Tibial nerve (tissue), 4 donors: ENCODE results near the gene CNTN5. TPM values are rescaled to one million over a fixed set of nuclear protein-coding genes. Genes with fewer than 3 reads are reported as not detected.

ENCODE experiments used
- DNase-seq, 2 donors: peaks; one replicate each; pipeline ENCODE4 v3.0.0-alpha.2; 2019; ENCODE audit warnings: low spot score in 2 of 2
- H3K27ac ChIP-seq, 4 donors: fragments of 200-600 bp; sonication (generic) in 3 of 4; one replicate each; pipeline ENCODE4 v1.5.1; 2017 to 2019; ENCODE audit warnings: mild to moderate bottlenecking in 1 of 4
- H3K27me3 ChIP-seq, 2 donors: fragments of 200-600 bp; sonication (generic) in 1 of 2; one replicate each; pipeline versions ENCODE4 v1.5.1 to v1.6.0; 2017 to 2019
- H3K36me3 ChIP-seq, 3 donors: fragments of 200-600 bp; sonication (generic); one replicate each; pipeline ENCODE4 v1.5.1; 2018 to 2019
- H3K4me1 ChIP-seq, 4 donors: fragments of 200-600 bp; sonication (generic) in 3 of 4; one replicate each; pipeline ENCODE4 v1.5.1; 2017 to 2019
- H3K4me3 ChIP-seq, 4 donors: fragments of 200-600 bp; sonication (generic) in 3 of 4; one replicate each; pipeline ENCODE4 v1.5.1; 2017 to 2019; ENCODE audit warnings: mild to moderate bottlenecking in 1 of 4, moderate library complexity in 1 of 4
- H3K9me3 ChIP-seq, 4 donors: fragments of 200-600 bp; sonication (generic) in 3 of 4; one replicate each; pipeline ENCODE4 v1.5.1; 2017 to 2019
- CTCF ChIP-seq, 5 experiments: fragments of 200-600 bp in 3 of 5; fragments of 450-650 bp in 2 of 5; sonication (generic) in 3 of 5; IDR thresholded peaks; one replicate each; pipeline ENCODE4 v1.5.1; 2016 to 2019; ENCODE audit warnings: antibody characterized with exemption in 5 of 5, mild to moderate bottlenecking in 3 of 5, moderate library complexity in 2 of 5
- EP300 ChIP-seq, 2 donors: sonication (generic); formaldehyde crosslinking; IDR thresholded peaks; one replicate each; pipeline ENCODE4 v1.6.1; 2017; ENCODE audit warnings: antibody characterized with exemption in 2 of 2, mild to moderate bottlenecking in 1 of 2
- POLR2A ChIP-seq, 2 donors: fragments of 450-650 bp; IDR thresholded peaks; one replicate each; pipeline ENCODE4 v1.6.1; 2017; ENCODE audit warnings: antibody characterized with exemption in 2 of 2, mild to moderate bottlenecking in 2 of 2, moderate library complexity in 2 of 2
- WGBS, 2 donors: methylation state at CpG; one replicate each; pipeline ENCODE4 v1.1.5; 2018; 5-methylcytosine and 5-hydroxymethylcytosine counted together
- total RNA-seq, 4 donors: library from RNA; depleted of rRNA; stranded (reverse); fragments of >200 nt; gene quantifications; one replicate each; pipeline ENCODE4 v1.1.0, GENCODE V29; 2016

The CNTN5 gene
- total RNA-seq, 4 donors from 2014 or later: under 0.01 to 0.22 TPM; not detected in 2

DNA sequence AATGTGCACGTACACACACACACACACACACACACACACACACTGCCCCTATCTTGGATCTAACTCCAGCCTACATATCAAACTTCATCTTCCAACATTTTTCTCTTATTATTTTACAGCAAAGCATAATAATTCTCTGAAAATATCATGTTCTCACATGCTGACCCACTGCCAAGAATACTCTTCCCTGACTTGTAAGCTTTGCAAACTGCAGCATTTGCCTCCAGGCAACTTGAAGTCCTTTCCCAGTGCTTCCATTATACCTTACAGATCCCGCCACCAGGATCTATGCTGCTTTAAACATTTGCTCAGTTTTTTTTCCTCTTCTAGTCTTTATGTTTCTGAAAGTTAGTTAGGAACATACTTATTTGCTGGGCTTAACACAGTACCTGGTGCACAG, 1183.0 kb downstream of the CNTN5 start:
- Histone ChIP-seq H3K4me3 (no peak overlapping the region), H3K9me3 (no peaks in the 10 kb centered on the region), H3K27ac (no peak overlapping the region), H3K4me1 (no peaks in the 10 kb centered on the region), H3K36me3 (no peaks in the 10 kb centered on the region), H3K27me3 (no peaks in the 10 kb centered on the region)
- no peak for TF ChIP-seq POLR2A (IDR thresholded peaks at IDR 0.05)
- TF ChIP-seq CTCF (IDR thresholded peaks at IDR 0.05): no peak
- TF ChIP-seq EP300 (IDR thresholded peaks at IDR 0.05): no peak
- no peak for DNase-seq
- 74 to 89% methylated on average over 2 of the region's 2 CpGs for WGBS, 2 donors

- Histone ChIP-seq H3K27me3 (no peaks in the 10 kb centered on the region), H3K36me3 (no peaks in the 10 kb centered on the region), H3K4me1 (no peaks in the 10 kb centered on the region), H3K4me3 (no peak overlapping the region), H3K27ac (no peak overlapping the region), H3K9me3 (no peaks in the 10 kb centered on the region)
- TF ChIP-seq CTCF (IDR thresholded peaks at IDR 0.05): no peak
- TF ChIP-seq EP300 (IDR thresholded peaks at IDR 0.05): no peak
- no peak for TF ChIP-seq POLR2A (IDR thresholded peaks at IDR 0.05)
- whole genome bisulfite sequencing, 2 donors: 65 to 67% methylated on average over 2 of the region's 2 CpGs
- no peak for DNase-seq
Observed at GRCh38 chr11:100205926-100206325, 1185.2 kb downstream of the CNTN5 start.

GRCh38 chr11:100208207-100208606, 1187.5 kb downstream of the CNTN5 start:
- H3K4me1 ChIP-seq: no peaks in the 10 kb centered on the region
- H3K9me3 ChIP-seq: no peaks in the 10 kb centered on the region
- no peaks in the 10 kb centered on the region for H3K36me3 ChIP-seq
- WGBS, 2 donors: 80 to 97% methylated on average over 2 of the region's 2 CpGs
- TF ChIP-seq CTCF (IDR thresholded peaks at IDR 0.05) (no peak), POLR2A (IDR thresholded peaks at IDR 0.05) (no peak), EP300 (IDR thresholded peaks at IDR 0.05) (no peak)
- H3K27me3 ChIP-seq: no peaks in the 10 kb centered on the region
- H3K4me3 ChIP-seq: no peak overlapping the region
- H3K27ac ChIP-seq: no peak overlapping the region
- DNase-seq: no peak

DNA sequence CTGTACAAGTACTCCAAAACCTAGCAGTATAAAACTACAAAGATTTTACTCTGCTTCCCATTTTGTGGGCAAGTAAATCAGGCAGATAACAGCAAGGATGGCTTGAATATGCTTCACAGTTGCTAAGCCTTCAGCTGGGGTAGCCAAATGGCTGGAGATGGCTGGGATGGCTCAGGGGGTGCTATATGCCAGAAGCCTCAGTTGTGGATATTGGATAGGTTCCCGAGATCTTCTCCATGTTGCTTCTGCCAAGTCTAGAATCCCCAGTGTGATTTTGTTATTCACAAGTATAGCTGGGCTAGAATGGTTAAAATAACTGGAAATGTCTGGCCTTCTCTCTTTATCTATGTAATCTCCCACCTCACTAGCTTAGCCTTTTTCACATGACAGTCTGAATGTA, 1194.0 kb downstream of the CNTN5 start:
- DNase-seq: no peak
- H3K4me3 ChIP-seq: no peak overlapping the region
- H3K27ac ChIP-seq: no peak overlapping the region
- no peaks in the 10 kb centered on the region for H3K9me3 ChIP-seq
- TF ChIP-seq CTCF (IDR thresholded peaks at IDR 0.05) (no peak), EP300 (IDR thresholded peaks at IDR 0.05) (no peak)
- no peaks in the 10 kb centered on the region for H3K27me3 ChIP-seq
- 70 to 86% methylated on average over 1 of the region's 1 CpG for WGBS, 2 donors
- H3K36me3 ChIP-seq: no peaks in the 10 kb centered on the region
- H3K4me1 ChIP-seq: no peaks in the 10 kb centered on the region

- 66 to 72% methylated on average over 3 of the region's 3 CpGs for WGBS, 2 donors
- no peak overlapping the region for H3K27ac ChIP-seq
- DNase-seq: no peak
- TF ChIP-seq CTCF (IDR thresholded peaks at IDR 0.05) (no peak), POLR2A (IDR thresholded peaks at IDR 0.05) (no peak), EP300 (IDR thresholded peaks at IDR 0.05) (no peak)
- H3K4me3 ChIP-seq: no peak overlapping the region
- H3K27me3 ChIP-seq: no peaks in the 10 kb centered on the region
- H3K36me3 ChIP-seq: no peaks in the 10 kb centered on the region
- no peaks in the 10 kb centered on the region for H3K4me1 ChIP-seq
- H3K9me3 ChIP-seq: no peaks in the 10 kb centered on the region
Observed at GRCh38 chr11:100220801-100221200, 1200.1 kb downstream of the CNTN5 start.
